Measurements from ENCODE around the gene GOLT1A.
A peak's percentile ranks its signal among the peaks of the same experiment; 100 is the strongest.
"Not testable (repeated sequence)": the region's sequence is repeated elsewhere in the genome, so short reads cannot be mapped to it uniquely, and the experiment has no call there.

Gene GOLT1A

DNA sequence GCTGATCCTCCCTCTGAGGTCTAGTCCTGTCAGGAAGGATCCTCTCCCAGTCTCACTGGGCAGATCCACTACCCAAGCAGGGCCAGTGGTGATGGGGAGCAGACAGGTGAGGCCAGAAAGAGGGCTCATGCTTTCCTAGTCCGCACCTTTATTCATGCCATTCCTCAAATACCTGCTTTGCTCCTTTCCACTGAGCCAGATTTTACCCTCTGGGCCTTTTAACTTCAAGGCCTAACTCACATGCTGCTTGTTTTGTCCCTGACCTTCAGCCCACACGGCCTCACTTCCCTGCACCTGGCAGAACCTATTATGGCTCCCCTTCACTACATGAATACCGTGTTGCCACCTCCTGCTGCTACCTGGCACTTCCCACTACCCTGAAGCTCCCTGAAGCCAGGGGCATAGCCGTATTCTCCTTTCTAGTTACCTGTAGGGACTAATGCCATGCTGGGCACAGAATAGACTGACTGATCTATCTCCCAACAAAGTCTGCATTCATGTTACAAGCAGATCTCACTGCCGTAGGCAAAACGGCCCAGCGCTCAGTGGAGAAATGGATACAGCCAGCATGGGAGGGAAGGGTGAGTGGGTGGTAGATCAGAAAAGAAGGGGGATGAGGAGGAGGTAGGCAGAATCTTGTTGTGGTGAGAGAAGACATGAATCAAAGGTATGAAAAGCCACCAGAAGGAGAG lies 36.1 kb upstream of the GOLT1A start:
- DNase-seq (ENCODE audit: low read depth, low spot score), result no peak

DNA sequence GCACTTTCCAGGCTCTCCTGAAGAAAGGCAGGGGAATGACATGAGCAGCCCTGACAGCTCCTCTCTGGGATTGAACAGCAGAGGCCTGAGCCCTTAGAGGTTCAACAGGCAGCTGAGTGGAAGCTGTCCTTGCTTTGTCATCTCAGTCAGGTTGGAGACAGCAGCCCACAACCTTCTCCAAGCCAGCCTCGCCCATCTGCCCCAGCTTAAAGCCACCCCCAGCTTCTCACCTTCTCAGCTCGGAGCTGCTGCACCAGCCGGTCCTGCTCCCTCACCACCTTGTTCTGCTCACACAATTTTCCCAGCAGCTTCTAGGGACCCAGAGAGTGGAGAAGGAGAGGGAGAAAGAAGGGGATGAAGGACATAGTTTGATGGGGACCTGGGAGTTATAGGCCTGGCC lies 35.2 kb upstream of the GOLT1A start:
- no peak for DNase-seq (ENCODE audit: low read depth, low spot score)

DNA sequence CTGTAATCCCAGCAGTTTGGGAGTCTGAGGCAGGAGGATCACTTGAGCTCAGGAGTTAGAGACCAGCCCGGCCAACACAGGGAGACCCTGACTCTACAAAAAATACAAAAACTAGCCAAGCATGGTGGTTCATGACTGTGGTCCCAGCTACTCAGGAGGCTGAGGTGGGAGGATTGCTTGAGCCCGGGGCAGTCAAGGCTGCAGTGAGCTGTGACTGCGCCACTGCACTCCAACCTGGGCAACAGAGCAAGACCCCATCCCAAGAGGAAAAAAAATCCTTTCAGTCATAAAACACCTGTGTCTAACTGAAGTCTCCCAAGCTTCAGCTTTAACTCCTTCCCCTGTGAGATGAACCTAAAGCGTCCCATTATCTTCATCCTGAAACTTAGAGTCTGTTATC lies 33.1 kb upstream of the GOLT1A start:
- DNase-seq (ENCODE audit: low read depth, low spot score), result no peak

DNA sequence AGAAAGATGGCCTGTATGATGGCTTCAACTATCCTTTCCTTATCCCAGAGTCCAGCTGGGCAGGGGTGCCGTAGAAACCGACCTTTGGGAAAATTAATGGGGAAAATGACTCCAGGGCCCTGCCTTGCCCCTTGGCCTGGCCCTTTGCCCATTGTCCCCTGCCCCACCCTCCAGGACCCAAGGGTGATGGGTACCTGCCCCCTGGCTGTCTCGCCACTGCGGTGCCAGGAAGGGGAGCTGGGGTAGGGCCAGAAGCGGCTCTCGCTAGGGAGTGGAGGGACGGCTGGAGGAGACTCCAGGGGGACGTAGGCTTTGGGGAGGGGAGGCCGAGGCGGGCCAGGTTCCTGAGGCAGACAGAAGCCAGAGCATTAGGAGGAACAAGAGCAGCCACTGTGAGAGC lies 29.1 kb upstream of the GOLT1A start:
- no peak for DNase-seq (ENCODE audit: low read depth, low spot score)

DNA sequence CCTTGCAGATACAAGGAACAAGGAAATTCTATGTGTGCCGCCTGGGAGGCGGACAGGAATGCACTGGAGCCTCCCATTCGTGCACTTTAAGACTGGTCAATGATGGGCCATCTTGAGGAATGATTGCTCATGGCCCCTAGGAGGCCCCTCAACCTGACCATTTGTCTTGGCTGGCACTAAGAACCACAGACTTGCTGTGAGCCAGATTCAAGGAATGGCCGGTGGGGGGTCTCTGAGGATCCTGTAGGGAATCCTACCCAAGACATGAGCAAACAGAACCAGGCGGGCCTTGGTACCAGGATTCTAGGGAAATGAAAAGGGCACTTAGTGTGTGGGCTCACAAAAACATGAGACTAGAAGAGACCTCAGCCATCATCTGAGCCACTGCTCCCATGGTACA lies 28.1 kb upstream of the GOLT1A start:
- DNase-seq (ENCODE audit: low read depth, low spot score), result no peak

DNA sequence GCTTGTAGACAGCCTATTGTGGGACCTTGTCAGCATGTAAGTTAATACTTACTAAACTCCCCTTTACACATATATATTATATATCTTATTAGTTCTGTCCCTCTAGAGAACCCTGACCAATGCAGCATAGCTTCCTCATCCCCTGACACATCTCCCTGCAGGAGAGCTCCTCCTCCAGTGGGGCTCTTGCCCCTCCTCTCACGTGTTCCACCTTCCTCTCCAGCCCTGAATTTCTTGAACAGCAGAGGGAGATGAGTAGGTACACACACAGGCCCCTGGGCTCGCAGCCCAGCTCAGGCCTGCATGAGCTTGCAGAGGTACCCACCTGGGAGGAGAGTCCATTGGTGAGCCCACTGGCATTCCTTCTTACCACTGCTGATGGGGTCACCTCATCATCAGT lies 27.3 kb upstream of the GOLT1A start:
- peak; percentile 34 for DNase-seq (ENCODE audit: low read depth, low spot score)

DNA sequence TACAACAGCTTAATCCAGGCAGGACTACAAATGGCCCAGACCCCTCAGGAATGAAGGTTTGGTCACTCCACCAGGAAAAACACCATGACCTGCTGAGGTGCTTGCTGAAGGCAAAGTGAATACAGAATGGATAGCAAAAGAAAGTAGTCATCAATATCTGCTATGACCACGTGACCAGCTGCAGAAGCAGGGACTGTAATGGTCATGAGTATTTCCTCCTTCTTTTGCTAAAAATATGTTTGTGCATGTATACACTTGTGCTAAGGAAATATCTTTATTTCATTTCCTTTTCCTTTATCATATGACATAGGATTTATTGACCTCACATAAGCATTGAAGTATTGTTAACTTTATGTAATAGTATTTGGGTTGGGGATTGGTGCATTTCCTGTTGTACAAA lies 26.4 kb upstream of the GOLT1A start:
- DNase-seq (ENCODE audit: low read depth, low spot score), result no peak

DNA sequence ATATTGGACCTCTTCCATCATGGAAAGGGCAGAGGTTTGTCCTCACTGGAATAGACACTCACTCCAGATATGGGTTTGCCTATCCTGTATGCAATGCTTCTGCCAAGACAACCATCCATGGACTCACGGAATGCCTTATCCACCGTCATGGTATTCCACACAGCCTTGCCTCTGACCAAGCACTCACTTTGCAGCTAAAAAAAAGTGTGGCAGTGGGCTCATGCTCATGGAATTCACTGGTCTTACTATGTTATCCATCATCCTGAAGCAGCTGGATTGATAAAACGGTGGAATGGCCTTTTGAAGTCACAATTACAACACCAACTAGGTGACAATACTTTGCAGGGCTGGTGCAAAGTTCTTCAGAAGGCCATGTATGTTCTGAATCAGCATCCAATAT lies 25.6 kb upstream of the GOLT1A start:
- not testable (repeated sequence) for DNase-seq (ENCODE audit: low read depth, low spot score)

DNA sequence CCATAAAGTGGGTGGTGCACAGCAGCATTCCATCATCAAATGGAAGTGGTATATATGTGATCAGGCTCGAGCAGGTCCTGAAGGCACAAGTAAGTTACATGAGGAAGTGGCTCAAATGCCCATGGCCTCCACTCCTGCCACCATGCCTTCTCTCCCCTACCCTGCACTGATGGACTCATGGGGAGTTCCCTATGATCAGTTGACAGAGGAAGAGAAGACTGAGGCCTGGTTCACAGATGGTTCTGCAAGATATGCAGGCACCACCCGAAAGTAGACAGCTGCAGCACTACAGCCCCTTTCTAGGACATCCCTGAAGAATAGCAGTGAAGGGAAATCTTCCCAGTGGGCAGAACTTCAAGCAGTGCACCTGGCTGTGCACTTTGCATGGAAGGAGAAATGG lies 24.7 kb upstream of the GOLT1A start:
- DNase-seq (ENCODE audit: low read depth, low spot score), result not testable (repeated sequence)

DNA sequence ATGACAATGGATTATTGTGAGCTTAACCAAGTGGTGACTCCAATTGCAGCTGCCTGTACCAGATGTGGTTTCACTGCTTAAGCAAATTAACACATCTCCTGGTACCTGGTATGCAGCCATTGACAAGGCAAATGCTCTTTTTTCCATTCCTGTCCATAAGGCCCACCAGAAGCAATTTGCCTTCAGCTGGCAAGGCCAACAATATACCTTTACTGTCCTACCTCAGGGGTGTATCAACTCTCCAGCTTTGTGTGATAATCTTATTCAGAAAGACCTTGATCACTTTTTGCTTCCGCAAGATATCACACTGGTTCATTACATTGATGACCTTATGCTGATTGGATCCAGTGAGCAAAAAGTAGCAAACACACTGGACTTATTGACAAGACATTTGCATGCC lies 23.7 kb upstream of the GOLT1A start:
- DNase-seq (ENCODE audit: low read depth, low spot score), result not testable (repeated sequence)

DNA sequence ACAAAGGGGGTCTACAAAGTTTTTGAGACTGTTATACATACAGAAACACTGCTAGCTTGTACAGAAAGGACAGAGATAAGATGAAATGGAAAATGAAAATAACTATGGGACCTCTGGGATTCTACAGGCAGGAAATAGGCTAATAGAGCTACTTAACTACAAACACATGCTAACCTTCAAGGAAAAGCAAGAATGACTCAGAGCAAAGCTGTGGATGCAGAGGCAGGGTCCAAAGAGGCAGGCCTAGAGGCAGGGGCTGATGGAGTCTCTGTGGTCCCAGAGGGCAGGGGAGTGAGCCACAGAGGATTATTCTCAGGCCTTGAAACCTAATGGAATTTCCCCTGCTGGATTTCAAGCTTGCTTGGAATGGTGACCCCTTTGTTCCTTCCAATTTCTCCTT lies 18.7 kb upstream of the GOLT1A start:
- DNase-seq (ENCODE audit: low read depth, low spot score), result no peak

DNA sequence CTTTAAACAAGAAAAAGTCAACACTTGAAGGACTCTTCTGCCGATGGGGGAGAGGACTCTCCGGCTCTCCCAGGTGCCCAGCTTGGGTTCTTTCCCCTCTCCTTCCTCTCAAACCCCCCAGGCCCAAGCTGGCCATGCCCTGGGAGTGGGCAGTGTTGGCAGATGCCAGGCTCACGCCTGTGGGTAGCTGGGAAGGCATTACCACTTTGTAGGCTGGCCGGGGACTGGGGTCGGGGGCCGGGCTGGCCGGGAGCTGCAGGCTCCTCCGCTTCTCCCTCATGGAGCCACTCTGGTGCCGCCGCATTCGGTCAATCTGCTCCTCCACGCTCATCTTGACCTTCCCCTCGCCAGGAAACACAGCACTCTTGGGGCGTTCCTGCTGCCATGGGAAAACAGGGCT lies 16.4 kb upstream of the GOLT1A start:
- DNase-seq (ENCODE audit: low read depth, low spot score), result no peak

DNA sequence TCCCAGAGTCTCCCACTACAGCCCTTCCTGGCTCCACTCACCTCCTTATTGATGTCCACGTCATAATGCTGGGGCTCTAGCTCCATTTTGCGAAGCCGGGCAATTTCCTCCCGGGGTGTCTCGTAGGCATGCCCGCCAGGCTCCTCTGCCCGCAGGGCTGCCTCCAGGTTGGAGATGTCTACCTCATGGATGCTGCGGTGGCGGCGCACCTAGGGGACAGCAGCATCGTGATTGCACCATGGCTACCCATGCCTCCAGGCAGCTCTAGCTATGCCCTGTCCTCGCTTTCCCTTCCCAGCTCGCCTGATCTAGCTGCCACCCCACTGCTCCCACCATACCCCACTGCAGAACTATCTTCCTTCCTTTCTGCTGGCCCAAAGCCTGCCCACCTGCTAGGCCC lies 15.1 kb upstream of the GOLT1A start:
- no peak for DNase-seq (ENCODE audit: low read depth, low spot score)

DNA sequence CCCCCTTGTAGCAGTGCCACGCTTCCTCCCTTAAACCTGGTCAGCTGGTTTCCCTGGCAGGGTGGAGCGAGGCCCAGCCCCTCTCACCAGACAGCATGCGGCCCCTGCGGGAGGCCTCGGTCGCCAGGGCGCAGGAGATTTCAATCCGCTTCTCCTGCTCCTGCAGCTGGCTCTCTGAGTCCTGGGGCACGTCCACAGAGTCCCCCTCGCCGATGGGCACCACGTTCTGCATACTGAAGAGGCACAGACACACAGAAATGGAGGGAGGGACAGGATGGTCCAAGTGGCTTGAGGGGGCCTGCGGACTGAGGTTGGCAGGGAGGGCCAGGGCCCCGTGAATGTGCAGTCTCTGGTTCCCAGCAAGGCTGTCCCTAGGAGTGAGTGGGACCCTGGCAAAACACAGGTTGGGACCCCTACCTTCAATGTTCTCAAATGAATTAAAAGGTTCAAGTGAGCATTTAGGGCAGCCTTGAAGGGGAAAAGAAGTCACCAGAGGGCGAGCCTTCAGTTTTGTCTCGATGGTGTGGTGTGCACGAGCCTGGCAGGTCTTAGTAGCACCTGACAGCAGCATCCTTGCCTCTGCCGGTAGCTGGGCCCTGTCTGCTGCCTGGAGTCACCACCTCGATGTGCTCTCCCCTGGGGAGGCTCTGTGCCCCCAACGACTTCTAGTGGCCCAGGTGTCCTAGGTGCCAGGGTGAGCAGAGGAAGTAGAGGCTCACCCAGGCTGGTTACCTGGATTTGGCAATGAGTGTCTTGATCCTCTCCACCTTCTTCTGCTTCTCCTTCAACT lies 14.4 kb upstream of the GOLT1A start:
- DNase-seq (ENCODE audit: low read depth, low spot score), result no peak

DNA sequence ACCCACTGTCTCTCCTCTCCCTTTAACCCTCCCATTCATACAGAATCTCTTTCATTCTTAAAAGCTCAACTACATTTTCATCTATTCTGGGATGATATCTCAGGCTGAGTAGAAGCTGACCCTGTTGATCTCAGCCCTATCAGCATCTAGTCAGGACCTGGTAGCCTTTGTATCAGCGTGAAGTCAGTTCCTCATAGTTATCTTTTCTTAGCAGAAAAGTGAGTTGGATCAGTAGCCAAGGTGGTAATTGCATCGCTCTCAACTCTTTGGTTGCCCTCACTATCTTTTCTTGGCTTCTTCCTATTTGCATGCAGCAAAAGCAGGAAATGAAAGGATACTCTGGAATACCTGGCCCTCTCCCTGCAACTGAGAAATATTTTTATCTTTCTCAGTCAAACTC lies 13.6 kb upstream of the GOLT1A start:
- no peak for DNase-seq (ENCODE audit: low read depth, low spot score)

DNA sequence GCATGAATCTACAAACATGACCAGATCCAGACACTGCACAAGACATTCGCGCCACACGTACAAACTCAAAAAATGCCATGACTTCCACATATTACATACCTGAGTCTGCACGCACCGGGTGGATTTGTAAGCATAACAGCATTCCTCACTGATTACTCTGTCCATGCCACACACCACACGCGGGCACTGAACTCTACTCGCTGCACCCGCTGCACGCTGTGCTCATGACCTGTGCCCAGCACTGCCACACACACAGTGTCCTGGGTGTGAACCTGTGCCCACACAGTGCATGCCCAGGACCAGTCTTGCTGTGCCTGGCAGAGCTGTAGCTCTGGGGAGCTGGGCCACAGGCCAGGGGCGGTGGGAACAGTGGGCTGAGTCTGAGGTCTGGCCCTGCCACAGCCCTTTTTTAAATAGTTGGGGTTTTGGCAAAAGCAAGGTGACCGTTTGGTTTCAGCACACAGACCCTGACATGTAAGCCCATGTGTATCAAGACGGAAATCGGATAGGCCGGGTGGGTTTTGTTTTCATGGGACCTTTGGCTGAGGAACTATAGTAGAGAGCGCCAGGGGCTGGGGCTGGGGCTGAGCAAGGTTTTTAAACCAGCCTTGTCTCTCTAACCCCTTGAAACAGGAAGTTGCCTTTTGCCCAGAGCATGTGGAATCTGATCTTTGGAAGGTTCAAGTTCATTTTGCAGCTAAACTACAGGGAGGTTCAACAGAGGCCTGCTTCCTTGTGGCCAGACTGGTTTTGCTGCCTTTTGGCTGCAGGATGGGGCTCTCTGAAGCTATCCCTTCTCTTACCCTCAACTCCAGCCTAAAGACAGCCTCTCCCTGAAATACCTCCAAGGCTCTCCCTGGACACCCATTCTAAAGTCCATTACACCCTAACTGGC lies 12.3 kb upstream of the GOLT1A start:
- no peak for DNase-seq (ENCODE audit: low read depth, low spot score)

DNA sequence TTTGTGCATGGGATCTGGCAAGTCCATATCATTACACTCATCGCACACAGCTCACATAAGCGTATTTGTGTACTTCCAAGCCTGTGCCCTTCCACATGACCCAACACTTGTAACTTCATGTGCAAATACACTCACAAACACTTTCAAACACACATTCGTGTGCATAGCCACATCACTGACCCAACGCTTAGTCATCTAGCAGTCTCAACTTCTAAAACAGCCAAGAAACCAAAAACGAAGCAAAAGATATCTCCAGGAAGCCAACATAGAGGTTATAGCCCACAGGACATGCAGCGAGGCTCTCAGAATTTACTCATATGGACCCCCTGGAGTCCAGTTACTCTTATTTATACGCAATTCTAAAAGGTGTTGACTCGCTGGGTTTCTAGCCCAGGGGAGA lies 10.9 kb upstream of the GOLT1A start:
- no peak for DNase-seq (ENCODE audit: low read depth, low spot score)

DNA sequence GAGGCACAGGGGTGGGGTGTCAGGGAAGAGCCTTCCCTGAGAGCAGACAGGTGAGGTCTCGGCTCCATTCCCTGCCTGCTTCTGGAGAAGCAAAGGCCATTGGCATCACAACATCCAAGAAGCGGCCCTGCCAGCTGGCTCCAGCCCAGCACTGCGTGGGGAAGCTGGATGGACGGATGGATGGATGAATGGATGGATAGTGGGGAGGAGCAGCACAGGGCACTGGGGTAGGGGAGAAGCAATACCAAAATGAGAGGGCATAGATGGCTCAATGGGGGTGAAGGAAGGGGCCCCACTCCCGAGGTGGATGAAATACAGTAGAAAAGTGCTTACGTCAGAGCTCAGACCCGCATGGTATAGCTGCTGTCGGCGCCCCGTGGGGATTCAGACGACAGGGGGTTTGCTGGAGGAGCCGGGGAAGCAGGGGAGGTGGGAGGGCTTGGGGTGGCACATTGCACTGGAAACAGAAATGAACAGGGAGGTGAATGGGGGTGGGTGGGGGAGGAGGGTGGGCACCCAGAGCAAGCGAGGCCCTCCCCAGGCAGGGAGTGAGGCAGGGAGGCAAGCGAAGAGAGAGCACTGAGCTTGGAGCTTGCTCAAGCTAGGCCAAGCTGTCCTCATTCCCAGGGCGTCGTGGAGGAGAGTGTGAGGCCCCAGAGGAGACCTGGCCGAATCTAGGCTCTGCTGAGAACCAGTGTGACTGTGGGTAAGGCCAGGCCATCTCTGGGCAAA lies 9.5 kb upstream of the GOLT1A start:
- no peak for DNase-seq (ENCODE audit: low read depth, low spot score)

DNA sequence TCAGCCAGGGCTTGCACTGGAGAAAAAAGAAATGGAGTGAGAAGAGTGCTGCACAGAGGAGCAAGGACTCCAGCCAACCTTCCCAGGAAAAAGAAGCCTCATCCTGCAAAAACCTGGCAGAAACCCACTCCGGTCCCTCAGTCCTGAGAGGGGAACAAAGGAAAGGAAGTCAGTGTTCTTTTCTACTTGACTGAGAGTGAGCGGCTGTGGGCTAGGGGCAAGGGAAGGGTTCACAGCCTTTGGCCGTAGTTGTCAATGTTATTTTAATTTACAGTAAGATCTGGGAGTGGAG lies 8.9 kb upstream of the GOLT1A start:
- no peak for DNase-seq (ENCODE audit: low read depth, low spot score)

DNA sequence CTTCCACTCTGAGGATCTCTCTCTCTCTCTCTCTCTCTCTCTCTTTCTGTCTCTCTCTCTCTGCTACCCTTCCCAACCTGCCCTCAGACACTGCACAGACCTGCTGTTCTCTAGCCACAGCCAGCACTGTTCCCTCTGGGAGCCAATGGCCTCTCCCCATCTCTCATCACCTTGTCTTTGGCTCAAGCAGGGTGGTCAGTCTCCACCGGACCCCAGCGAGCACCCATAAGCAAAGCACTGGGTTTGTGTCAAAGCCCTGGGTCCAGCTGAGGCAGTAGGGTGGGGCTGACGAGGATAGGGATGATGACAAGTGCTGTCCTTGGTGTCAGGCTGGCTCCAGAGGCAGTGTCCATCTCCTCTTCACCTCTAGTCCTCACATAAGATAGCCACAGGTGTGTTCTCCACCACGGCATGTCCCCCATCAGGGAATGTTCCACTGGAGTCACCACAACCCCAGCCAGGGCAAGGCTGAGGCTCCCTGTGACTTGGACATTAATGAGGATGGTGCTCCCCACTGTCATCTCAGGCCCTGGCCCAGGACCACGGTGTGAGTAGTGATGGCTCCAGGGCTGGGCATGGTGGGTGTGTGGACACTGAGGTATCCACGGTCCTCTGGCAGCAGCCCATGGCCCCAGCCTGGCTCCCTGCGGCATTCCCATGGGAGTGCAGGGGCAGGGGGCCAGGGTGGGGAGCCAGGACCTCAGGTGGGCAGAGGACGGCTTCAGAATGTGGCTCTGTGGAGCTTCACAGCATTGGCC lies 8.4 kb upstream of the GOLT1A start:
- DNase-seq (ENCODE audit: low read depth, low spot score), result no peak

DNA sequence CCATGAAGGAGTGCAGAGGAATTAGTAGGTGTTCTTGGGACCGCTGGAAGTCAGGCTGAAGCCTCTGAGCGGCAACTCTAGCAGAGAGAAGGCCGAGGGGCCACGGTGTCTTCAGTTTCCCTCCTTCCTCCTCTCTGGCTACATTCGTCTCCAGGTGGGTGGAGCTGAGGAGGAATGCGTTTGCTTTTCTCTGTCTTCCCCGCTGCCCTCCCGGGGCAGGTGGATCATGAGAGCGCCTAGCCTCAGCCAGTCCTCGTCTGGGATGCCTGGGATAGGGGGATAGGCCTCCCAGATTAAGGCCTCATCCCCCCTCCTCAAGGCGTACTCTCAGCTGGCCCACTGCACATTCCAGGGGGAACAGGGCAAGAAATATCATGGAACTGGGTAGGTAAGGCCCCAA lies 7.5 kb upstream of the GOLT1A start:
- no peak for DNase-seq (ENCODE audit: low read depth, low spot score)

Data from ELF-1 (cell line).